Suprapubic skin (tissue), 4 donors: Measurements from ENCODE around the gene DPM1. TPM values are rescaled to one million over a fixed set of nuclear protein-coding genes. Genes with fewer than 3 reads are reported as not detected.
"Not testable (repeated sequence)": the region's sequence is repeated elsewhere in the genome, so short reads cannot be mapped to it uniquely, and the experiment has no call there.

Experiments
- DNase-seq, 2 donors: peaks; one replicate each; pipeline ENCODE4 v3.0.0-alpha.2; 2019; ENCODE audit warnings: low spot score in 2 of 2
- H3K27ac ChIP-seq: fragments of 200-600 bp; sonication (generic); one replicate; pipeline ENCODE4 v1.5.1; 2019
- H3K27me3 ChIP-seq: fragments of 200-600 bp; sonication (generic); one replicate; pipeline ENCODE4 v1.5.1; 2019
- H3K36me3 ChIP-seq: fragments of 200-600 bp; sonication (generic); one replicate; pipeline ENCODE4 v1.5.1; 2019
- H3K4me1 ChIP-seq: fragments of 200-600 bp; sonication (generic); one replicate; pipeline ENCODE4 v1.5.1; 2019
- H3K4me3 ChIP-seq: fragments of 200-600 bp; sonication (generic); one replicate; pipeline ENCODE4 v1.5.1; 2019; ENCODE audit warnings: mild to moderate bottlenecking
- H3K9me3 ChIP-seq: fragments of 200-600 bp; sonication (generic); one replicate; pipeline ENCODE4 v1.5.1; 2019
- CTCF ChIP-seq, 2 donors: fragments of 200-600 bp in 1 of 2; fragments of 450-650 bp in 1 of 2; sonication (generic) in 1 of 2; IDR thresholded peaks; one replicate each; pipeline ENCODE4 v1.5.1; 2016 to 2019; ENCODE audit warnings: antibody characterized with exemption in 2 of 2, mild to moderate bottlenecking in 1 of 2, moderate library complexity in 1 of 2
- EP300 ChIP-seq: sonication (generic); formaldehyde crosslinking; IDR thresholded peaks from one replicate; pipeline ENCODE4 v1.6.1; 2017; ENCODE audit warnings: antibody characterized with exemption
- POLR2A ChIP-seq, 2 donors: fragments of 450-650 bp; IDR thresholded peaks; one replicate each; pipeline ENCODE4 v1.6.1; 2017; ENCODE audit warnings: antibody characterized with exemption in 2 of 2, mild to moderate bottlenecking in 2 of 2, moderate library complexity in 2 of 2
- POLR2AphosphoS5 ChIP-seq, 3 donors: sonication (generic); formaldehyde crosslinking; IDR thresholded peaks; one replicate each; pipeline ENCODE4 v1.6.1; 2017; ENCODE audit warnings: antibody characterized with exemption in 3 of 3
- WGBS: methylation state at CpG from one replicate; pipeline ENCODE4 v1.1.5; 2018; 5-methylcytosine and 5-hydroxymethylcytosine counted together
- total RNA-seq, 4 donors: library from RNA; depleted of rRNA; stranded (reverse); fragments of >200 nt; gene quantifications; one replicate each; pipeline ENCODE4 v1.1.0, GENCODE V29; 2016

The DPM1 gene
- total RNA-seq, 4 donors from 2014 or later, result 30.5 to 54.3 (median 41.5) TPM

GRCh38 chr20:50980071-50980681, 21.8 kb upstream of the DPM1 start:
- Histone ChIP-seq H3K4me3 (no peak overlapping the region), H3K27ac (peak overlapping the region; percentile 35), H3K4me1 (peaks cover 19% of the 10 kb centered on the region), H3K36me3 (no peaks in the 10 kb centered on the region), H3K27me3 (peaks cover 11% of the 10 kb centered on the region), H3K9me3 (no peaks in the 10 kb centered on the region)
- DNase-seq, result no peak
- WGBS, result 43% methylated on average over 8 of the region's 8 CpGs
- peak in 1 of 3 donors; percentile 45 for TF ChIP-seq POLR2AphosphoS5 (IDR thresholded peaks at IDR 0.05)
- no peak for TF ChIP-seq POLR2A (IDR thresholded peaks at IDR 0.05)

GRCh38 chr20:50978533-50978932, 20.2 kb upstream of the DPM1 start:
- peaks cover 11% of the 10 kb centered on the region for H3K27me3 ChIP-seq
- H3K36me3 ChIP-seq, H3K9me3 ChIP-seq, DNase-seq, H3K27ac ChIP-seq, H3K4me3 ChIP-seq: not testable (repeated sequence)
- WGBS, result 97% methylated on average over 4 of the region's 4 CpGs
- H3K4me1 ChIP-seq, result peaks cover 19% of the 10 kb centered on the region

GRCh38 chr20:50977066-50978021, 19.0 kb upstream of the DPM1 start:
- no peak for TF ChIP-seq EP300
- Histone ChIP-seq H3K27me3 (peaks cover 11% of the 10 kb centered on the region), H3K27ac (no peak overlapping the region), H3K4me3 (no peak overlapping the region), H3K4me1 (peaks cover 16% of the 10 kb centered on the region), H3K9me3 (no peaks in the 10 kb centered on the region), H3K36me3 (no peaks in the 10 kb centered on the region)
- peak in 1 of 2 donors; percentile 25 for DNase-seq
- 57% methylated on average over 19 of the region's 20 CpGs for WGBS

GRCh38 chr20:50975701-50976330, 17.5 kb upstream of the DPM1 start:
- Histone ChIP-seq H3K36me3 (no peaks in the 10 kb centered on the region), H3K27ac (no peak overlapping the region), H3K4me3 (no peak overlapping the region), H3K9me3 (no peaks in the 10 kb centered on the region), H3K27me3 (peaks cover 5% of the 10 kb centered on the region), H3K4me1 (peaks cover under 1% of the 10 kb centered on the region)
- TF ChIP-seq EP300 (no peak), CTCF (IDR thresholded peaks at IDR 0.05) (no peak), POLR2A (IDR thresholded peaks at IDR 0.05) (no peak), POLR2AphosphoS5 (IDR thresholded peaks at IDR 0.05) (no peak)
- WGBS, result 90% methylated on average over 10 of the region's 10 CpGs
- DNase-seq, result peak in 1 of 2 donors; percentile 32

- Histone ChIP-seq H3K27me3 (peaks cover 3% of the 10 kb centered on the region), H3K9me3 (no peaks in the 10 kb centered on the region), H3K4me3 (no peak overlapping the region), H3K4me1 (no peaks in the 10 kb centered on the region), H3K36me3 (no peaks in the 10 kb centered on the region), H3K27ac (no peak overlapping the region)
- peak in 1 of 2 donors; percentile 31 for DNase-seq
- TF ChIP-seq POLR2AphosphoS5 (IDR thresholded peaks at IDR 0.05) (no peak), CTCF (IDR thresholded peaks at IDR 0.05) (no peak), EP300 (no peak), POLR2A (IDR thresholded peaks at IDR 0.05) (no peak)
- 81% methylated on average over 8 of the region's 8 CpGs for WGBS
Observed at GRCh38 chr20:50969912-50970311, 11.6 kb upstream of the DPM1 start.

GRCh38 chr20:50969435-50969834, 11.1 kb upstream of the DPM1 start:
- no peak for TF ChIP-seq POLR2AphosphoS5 (IDR thresholded peaks at IDR 0.05)
- TF ChIP-seq POLR2A (IDR thresholded peaks at IDR 0.05), result no peak
- TF ChIP-seq EP300, result no peak
- TF ChIP-seq CTCF (IDR thresholded peaks at IDR 0.05), result no peak
- no peak overlapping the region for H3K4me3 ChIP-seq
- H3K9me3 ChIP-seq, result no peaks in the 10 kb centered on the region
- H3K4me1 ChIP-seq, result no peaks in the 10 kb centered on the region
- peaks cover 3% of the 10 kb centered on the region for H3K27me3 ChIP-seq
- DNase-seq, result peak in 1 of 2 donors; percentile 25
- no peak overlapping the region for H3K27ac ChIP-seq
- 83% methylated on average over 5 of the region's 5 CpGs for WGBS
- no peaks in the 10 kb centered on the region for H3K36me3 ChIP-seq
